Lower lobe of right lung (tissue), 2 donors: ENCODE results near the gene C2CD3. TPM values are rescaled to one million over a fixed set of nuclear protein-coding genes. Genes with fewer than 3 reads are reported as not detected.
A peak's percentile ranks its signal among the peaks of the same experiment; 100 is the strongest.
"Not testable (repeated sequence)": the region's sequence is repeated elsewhere in the genome, so short reads cannot be mapped to it uniquely, and the experiment has no call there.

Source experiments
- ATAC-seq, 2 donors: fragments of 200-7000 bp; cut with Tn5 transposase; one replicate each; pipeline ENCODE4 v1.9.1; 2020 to 2022; ENCODE audit warnings: mild to moderate bottlenecking in 2 of 2, moderate library complexity in 2 of 2
- DNase-seq: peaks from one replicate; pipeline ENCODE4 v3.0.0-alpha.2; 2020
- H3K27ac ChIP-seq: fragments of 200-600 bp; one replicate; pipeline ENCODE4 v1.8.0; 2022
- H3K27me3 ChIP-seq: fragments of 200-600 bp; one replicate; pipeline ENCODE4 v1.8.0; 2022; ENCODE audit warnings: low read depth
- H3K36me3 ChIP-seq: fragments of 200-600 bp; one replicate; pipeline ENCODE4 v1.8.0; 2022; ENCODE audit warnings: mild to moderate bottlenecking
- H3K4me1 ChIP-seq: fragments of 200-600 bp; one replicate; pipeline ENCODE4 v1.8.0; 2022
- H3K4me3 ChIP-seq: fragments of 200-600 bp; one replicate; pipeline ENCODE4 v1.8.0; 2022; ENCODE audit warnings: mild to moderate bottlenecking
- H3K9me3 ChIP-seq: fragments of 200-600 bp; one replicate; pipeline ENCODE4 v1.8.0; 2022
- intact Hi-C: fragments of 100-400 bp; cut with DNase I; formaldehyde crosslinking; loops from one replicate; pipeline ENCODE4 v1.11.0; 2022
- total RNA-seq: library from RNA; stranded (reverse); fragmentation: NEBNext Ultra II Directional; extraction: Animal tissue kit (Norgen Biotek cat#: 25700); gene quantifications from one replicate; pipeline ENCODE4 v1.2.1, GENCODE V29; 2021
- TF ChIP-seq, protein P1 (sequence below): fragments of 200-600 bp; IDR thresholded peaks from one replicate; pipeline ENCODE4 v1.8.0; 2022; ENCODE audit warnings: antibody characterized with exemption, mild to moderate bottlenecking
- donor health status: DM: no; HTN: yes; CAD: no; lungs with severe emphysema.

Gene C2CD3
- total RNA-seq, 1 donor from 2014 or later, result 31.0 TPM

GRCh38 chr11:73989156-73989555, 181.6 kb downstream of the C2CD3 start:
- intact Hi-C loops, result no loop called here
- DNase-seq (no peak), ATAC-seq (no peak)
- Histone ChIP-seq H3K27me3 (no peaks in the 10 kb centered on the region), H3K4me3 (no peak overlapping the region), H3K27ac (no peak overlapping the region), H3K9me3 (no peaks in the 10 kb centered on the region), H3K4me1 (peaks cover 14% of the 10 kb centered on the region), H3K36me3 (no peaks in the 10 kb centered on the region)
- TF ChIP-seq, protein P1, sequence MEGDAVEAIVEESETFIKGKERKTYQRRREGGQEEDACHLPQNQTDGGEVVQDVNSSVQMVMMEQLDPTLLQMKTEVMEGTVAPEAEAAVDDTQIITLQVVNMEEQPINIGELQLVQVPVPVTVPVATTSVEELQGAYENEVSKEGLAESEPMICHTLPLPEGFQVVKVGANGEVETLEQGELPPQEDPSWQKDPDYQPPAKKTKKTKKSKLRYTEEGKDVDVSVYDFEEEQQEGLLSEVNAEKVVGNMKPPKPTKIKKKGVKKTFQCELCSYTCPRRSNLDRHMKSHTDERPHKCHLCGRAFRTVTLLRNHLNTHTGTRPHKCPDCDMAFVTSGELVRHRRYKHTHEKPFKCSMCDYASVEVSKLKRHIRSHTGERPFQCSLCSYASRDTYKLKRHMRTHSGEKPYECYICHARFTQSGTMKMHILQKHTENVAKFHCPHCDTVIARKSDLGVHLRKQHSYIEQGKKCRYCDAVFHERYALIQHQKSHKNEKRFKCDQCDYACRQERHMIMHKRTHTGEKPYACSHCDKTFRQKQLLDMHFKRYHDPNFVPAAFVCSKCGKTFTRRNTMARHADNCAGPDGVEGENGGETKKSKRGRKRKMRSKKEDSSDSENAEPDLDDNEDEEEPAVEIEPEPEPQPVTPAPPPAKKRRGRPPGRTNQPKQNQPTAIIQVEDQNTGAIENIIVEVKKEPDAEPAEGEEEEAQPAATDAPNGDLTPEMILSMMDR, result peak; percentile 7

DNA sequence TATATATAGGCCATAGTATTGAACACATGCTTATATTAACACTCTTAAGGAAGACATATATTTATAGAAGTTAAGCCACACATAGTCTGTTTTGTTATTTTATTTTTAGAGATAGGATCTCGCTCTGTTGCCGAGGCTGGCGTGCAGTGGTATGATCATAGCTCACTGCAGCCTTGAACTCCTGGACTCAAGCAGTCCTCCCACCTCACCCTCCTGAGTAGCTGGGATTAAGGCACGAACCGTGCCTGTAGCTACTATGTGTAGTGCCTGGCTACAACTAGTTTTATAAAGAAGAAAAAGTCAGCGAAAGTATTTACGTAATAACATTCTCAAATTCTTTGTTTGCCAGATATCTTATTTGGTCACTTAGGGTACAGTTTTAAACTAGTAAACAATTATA, 182.6 kb downstream of the C2CD3 start:
- DNase-seq, result no peak

DNA sequence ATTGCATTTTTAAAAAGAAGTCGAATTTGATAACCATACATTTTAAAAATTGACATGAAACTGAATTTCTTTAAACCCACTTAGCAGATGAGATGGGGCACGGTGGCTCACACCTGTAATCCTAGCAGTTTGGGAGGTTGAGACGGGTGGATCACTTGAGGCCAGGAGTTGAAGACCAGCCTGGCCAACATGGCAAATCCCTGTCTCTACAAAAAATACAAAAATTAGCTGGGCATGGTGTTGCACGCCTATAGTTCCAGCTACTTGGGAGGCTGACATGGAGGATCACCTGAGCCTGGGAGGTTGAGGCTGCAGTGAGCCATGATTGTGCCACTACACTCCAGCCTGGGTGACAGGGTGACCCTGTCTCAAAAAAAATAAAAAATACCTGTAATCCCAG, 185.1 kb downstream of the C2CD3 start:
- DNase-seq, H3K27me3 ChIP-seq: not testable (repeated sequence)

More for the DNA sequence above, 182.6 kb downstream of the C2CD3 start:
- TF ChIP-seq, protein P1, result no peak
- intact Hi-C loops, result no loop called here
- peaks cover 22% of the 10 kb centered on the region for H3K4me1 ChIP-seq
- no peaks in the 10 kb centered on the region for H3K36me3 ChIP-seq
- H3K4me3 ChIP-seq, result no peak overlapping the region
- H3K27ac ChIP-seq, result no peak overlapping the region
- ATAC-seq, result no peak
- H3K9me3 ChIP-seq, result no peaks in the 10 kb centered on the region
- H3K27me3 ChIP-seq, result no peaks in the 10 kb centered on the region

GRCh38 chr11:73983741-73984538, 186.9 kb downstream of the C2CD3 start:
- H3K27ac ChIP-seq, result peak overlapping the region; percentile 93
- intact Hi-C loops, result no loop called here
- no peak for ATAC-seq
- H3K9me3 ChIP-seq, result no peaks in the 10 kb centered on the region
- DNase-seq, result no peak
- H3K4me1 ChIP-seq, result peaks cover 40% of the 10 kb centered on the region
- no peaks in the 10 kb centered on the region for H3K27me3 ChIP-seq
- peaks cover 9% of the 10 kb centered on the region for H3K36me3 ChIP-seq
- H3K4me3 ChIP-seq, result peak overlapping the region; percentile 78
- TF ChIP-seq, protein P1, result no peak

More for the DNA sequence above, 185.1 kb downstream of the C2CD3 start:
- H3K9me3 ChIP-seq, intact Hi-C loops, H3K27ac ChIP-seq, H3K36me3 ChIP-seq, H3K4me3 ChIP-seq, ATAC-seq: not testable (repeated sequence)
- H3K4me1 ChIP-seq, result peaks cover 23% of the 10 kb centered on the region

GRCh38 chr11:73982990-73983740, 187.6 kb downstream of the C2CD3 start:
- peak overlapping the region; percentile 93 for H3K27ac ChIP-seq
- H3K4me1 ChIP-seq, result peaks cover 48% of the 10 kb centered on the region
- TF ChIP-seq, protein P1, result no peak
- no peaks in the 10 kb centered on the region for H3K9me3 ChIP-seq
- peaks cover 16% of the 10 kb centered on the region for H3K36me3 ChIP-seq
- H3K27me3 ChIP-seq, result no peaks in the 10 kb centered on the region
- peak; percentile 98 for DNase-seq
- peak; percentile 95 for ATAC-seq
- peak overlapping the region; percentile 78 for H3K4me3 ChIP-seq
- intact Hi-C loops, result no loop called here

GRCh38 chr11:73982595-73982989, 188.2 kb downstream of the C2CD3 start, which contains the start of gene UCP2:
UCP2 (minus strand) TSS chr11:73982843; CDS start chr11:73978378, 4,465 bp downstream.
- no peaks in the 10 kb centered on the region for H3K27me3 ChIP-seq
- peaks cover 53% of the 10 kb centered on the region for H3K4me1 ChIP-seq
- peak within 1 kb of the TSS; percentile 78 for H3K4me3 ChIP-seq
- H3K9me3 ChIP-seq, result no peaks in the 10 kb centered on the region
- intact Hi-C loops, result no loop called here
- peak within 1 kb of the TSS; percentile 93 for H3K27ac ChIP-seq
- TF ChIP-seq, protein P1, result no peak
- peaks cover 22% of the 10 kb centered on the region for H3K36me3 ChIP-seq
- peak; percentile 94 for DNase-seq
- peak; percentile 94 for ATAC-seq
